Keratinocyte (primary cell): ENCODE measurements around the gene PUS3. TPM values are rescaled to one million over a fixed set of nuclear protein-coding genes. Genes with fewer than 3 reads are reported as not detected.

Source experiments
- DNase-seq: peaks from one replicate; pipeline ENCODE4 v3.0.0-alpha.2; 2011; ENCODE audit warnings: low read depth, missing footprints, low spot score
- FAIRE-seq: peaks from 2 replicates; lab custom pipeline; 2011; peaks lifted over from hg19 to GRCh38; lab: Jason Lieb, UNC
- H2AFZ ChIP-seq: 2 replicates; pipeline ENCODE4 v1.6.0; 2012; ENCODE audit warnings: low read length, control low read depth, inconsistent platforms; ENCODE audit not compliant: control insufficient read depth
- H3K27ac ChIP-seq: 2 replicates; pipeline ENCODE4 v1.5.1; 2011; ENCODE audit warnings: low read length; ENCODE audit not compliant: control insufficient read depth, insufficient read depth
- H3K27me3 ChIP-seq: 3 replicates; pipeline ENCODE4 v1.6.0; 2011; ENCODE audit warnings: low read length; ENCODE audit not compliant: control insufficient read depth, insufficient read depth; ENCODE audit errors: extremely low read depth
- H3K36me3 ChIP-seq, 2 experiments: 2 replicates in 1 of 2; 3 replicates in 1 of 2; pipeline ENCODE4 v1.5.1; 2011; ENCODE audit warnings: low read length in 2 of 2, mild to moderate bottlenecking in 1 of 2; ENCODE audit not compliant: control insufficient read depth in 2 of 2, insufficient read depth in 2 of 2; ENCODE audit errors: extremely low read depth in 1 of 2
- H3K4me1 ChIP-seq: 3 replicates; pipeline ENCODE4 v1.5.1; 2011; ENCODE audit warnings: low read length; ENCODE audit not compliant: control insufficient read depth, insufficient read depth; ENCODE audit errors: extremely low read depth
- H3K4me2 ChIP-seq: 3 replicates; pipeline ENCODE4 v1.6.0; 2011; ENCODE audit warnings: low read depth, low read length; ENCODE audit not compliant: control insufficient read depth, insufficient read depth; ENCODE audit errors: extremely low read depth
- H3K4me3 ChIP-seq, 3 experiments: fragments of 200-600 bp in 1 of 3; sonication (generic) in 1 of 3; 2 replicates in 2 of 3; 3 replicates in 1 of 3; pipeline ENCODE4 v1.5.1; 2011 to 2016; ENCODE audit warnings: low read length in 3 of 3, mild to moderate bottlenecking in 3 of 3, control low read depth in 2 of 3, inconsistent platforms in 1 of 3, low read depth in 1 of 3, mixed read lengths in 1 of 3, mixed run types in 1 of 3, moderate library complexity in 1 of 3; ENCODE audit not compliant: control insufficient read depth in 2 of 3, insufficient read depth in 2 of 3; ENCODE audit errors: extremely low read depth in 1 of 3
- H3K79me2 ChIP-seq: 2 replicates; pipeline ENCODE4 v1.6.0; 2012; ENCODE audit warnings: low read length; ENCODE audit not compliant: control insufficient read depth, insufficient read depth
- H3K9ac ChIP-seq: 3 replicates; pipeline ENCODE4 v1.6.0; 2011; ENCODE audit warnings: low read length; ENCODE audit not compliant: control insufficient read depth, insufficient read depth; ENCODE audit errors: extremely low read depth
- H3K9me1 ChIP-seq: 3 replicates; pipeline ENCODE4 v1.6.0; 2011; ENCODE audit warnings: low read length; ENCODE audit not compliant: control insufficient read depth, insufficient read depth; ENCODE audit errors: extremely low read depth
- H3K9me3 ChIP-seq: 2 replicates; pipeline ENCODE4 v1.5.1; 2012; ENCODE audit warnings: low read depth, low read length; ENCODE audit not compliant: control insufficient read depth
- H4K20me1 ChIP-seq: 3 replicates; pipeline ENCODE4 v1.6.0; 2011; ENCODE audit warnings: low read length; ENCODE audit not compliant: control insufficient read depth, insufficient read depth; ENCODE audit errors: extremely low read depth
- CTCF ChIP-seq, 3 experiments: IDR thresholded peaks in 1 of 3; conservative IDR thresholded peaks in 1 of 3; optimal IDR thresholded peaks in 1 of 3; 2 replicates in 2 of 3; 3 replicates in 1 of 3; pipeline versions ENCODE3 to v1.5.1; 2011; ENCODE audit warnings: low read length in 3 of 3, mild to moderate bottlenecking in 3 of 3, moderate library complexity in 2 of 3, control low read depth in 1 of 3, inconsistent platforms in 1 of 3; ENCODE audit not compliant: insufficient read depth in 2 of 3; ENCODE audit errors: extremely low read depth in 1 of 3
- EZH2 ChIP-seq: IDR thresholded peaks from one replicate; pipeline ENCODE4 v1.6.1; 2012; ENCODE audit warnings: inconsistent platforms, mild to moderate bottlenecking, low read length, moderate library complexity
- dilution Hi-C: fragments of 300-500 bp; cut with MboI; formaldehyde crosslinking; loops from one replicate; pipeline ENCODE4 v1.7.0; 2020; ENCODE audit warnings: low sequenced_read_pairs; ENCODE audit not compliant: extremely low pct_ligation_motif_present
- polyA plus RNA-seq, 5 experiments: library from polyadenylated mRNA; depleted of rRNA in 3 of 5; stranded (reverse) in 3 of 5; stranded (forward) in 1 of 5; unstranded in 1 of 5; fragments of >200 nt; gene quantifications; 1 replicate in 1 of 5; 2 replicates in 3 of 5; 3 replicates in 1 of 5; pipeline versions ENCODE4 v1.2.1 to v1.2.3, GENCODE V29; 2011 to 2012; ENCODE audit warnings: missing spikeins in 2 of 5, low read depth in 1 of 5, low replicate concordance in 1 of 5

PUS3 gene
- polyA plus RNA-seq, 1 donor (not counting 4 experiments of a cell fraction or from before 2014, with no cell fraction given), result 11.8 TPM

- DNase-seq (no peak), FAIRE-seq (no peak)
- Histone ChIP-seq H3K4me1 (no peaks in the 10 kb centered on the region), H3K79me2 (no peaks in the 10 kb centered on the region), H2AFZ (no peak overlapping the region), H3K4me3 (no peak overlapping the region), H3K27me3 (no peaks in the 10 kb centered on the region), H3K4me2 (no peak overlapping the region), H3K9me1 (no peaks in the 10 kb centered on the region), H3K36me3 (no peaks in the 10 kb centered on the region), H3K9ac (no peak overlapping the region), H3K27ac (no peak overlapping the region), H4K20me1 (no peaks in the 10 kb centered on the region), H3K9me3 (no peaks in the 10 kb centered on the region)
- TF ChIP-seq CTCF (optimal IDR thresholded peaks at IDR 0.05 in 1 of 3, IDR thresholded peaks at IDR 0.05 in 1 of 3, conservative IDR thresholded peaks at IDR 0.05 in 1 of 3; ENCODE audit: extremely low read depth in 1 of 3, insufficient read depth in 2 of 3, low read length in 3 of 3) (no peak), EZH2 (no peak)
- dilution Hi-C loops, result loop anchor here (25.0 kb wide), 1 partner anchor 268 kb away; the partner anchor contains the start of genes FAM118B and RPUSD4
Observed at GRCh38 chr11:125943661-125944349, 40.8 kb upstream of the PUS3 start.

GRCh38 chr11:125942771-125943428, 39.9 kb upstream of the PUS3 start:
- Histone ChIP-seq H2AFZ (no peak overlapping the region), H3K9ac (no peak overlapping the region), H4K20me1 (no peaks in the 10 kb centered on the region), H3K4me2 (no peak overlapping the region), H3K27ac (no peak overlapping the region), H3K79me2 (no peaks in the 10 kb centered on the region), H3K36me3 (no peaks in the 10 kb centered on the region), H3K4me3 (no peak overlapping the region), H3K4me1 (no peaks in the 10 kb centered on the region), H3K9me3 (no peaks in the 10 kb centered on the region), H3K9me1 (no peaks in the 10 kb centered on the region), H3K27me3 (no peaks in the 10 kb centered on the region)
- no peak for DNase-seq
- dilution Hi-C loops, result loop anchor here (25.0 kb wide), 1 partner anchor 269 kb away; the partner anchor contains the start of genes FAM118B and RPUSD4
- FAIRE-seq, result no peak
- no peak for TF ChIP-seq EZH2
- TF ChIP-seq CTCF (optimal IDR thresholded peaks at IDR 0.05 in 1 of 3, IDR thresholded peaks at IDR 0.05 in 1 of 3, conservative IDR thresholded peaks at IDR 0.05 in 1 of 3; ENCODE audit: extremely low read depth in 1 of 3, insufficient read depth in 2 of 3, low read length in 3 of 3), result no peak
